Gastroesophageal sphincter (tissue), 4 donors: ENCODE results near the gene HLCS. TPM values are rescaled to one million over a fixed set of nuclear protein-coding genes. Genes with fewer than 3 reads are reported as not detected.

ENCODE experiments used
- ATAC-seq: fragments of 150-250 bp; one replicate; pipeline ENCODE4 v1.9.1; 2016; ENCODE audit warnings: mild to moderate bottlenecking, moderate library complexity
- H3K27ac ChIP-seq, 4 donors: fragments of 200-600 bp; sonication (generic) in 3 of 4; 1 replicate in 3 of 4; 2 replicates in 1 of 4; pipeline ENCODE4 v1.5.1; 2016 to 2019
- H3K27me3 ChIP-seq: fragments of 200-600 bp; sonication (generic); one replicate; pipeline ENCODE4 v1.5.1; 2019
- H3K36me3 ChIP-seq, 2 donors: fragments of 200-600 bp; sonication (generic); one replicate each; pipeline ENCODE4 v1.5.1; 2019; ENCODE audit warnings: control low read depth in 1 of 2
- H3K4me1 ChIP-seq, 3 donors: fragments of 200-600 bp; sonication (generic); 1 replicate in 2 of 3; 2 replicates in 1 of 3; pipeline ENCODE4 v1.5.1; 2016 to 2019; ENCODE audit warnings: control low read depth in 2 of 3
- H3K4me3 ChIP-seq, 2 donors: fragments of 200-600 bp; sonication (generic); one replicate each; pipeline ENCODE4 v1.5.1; 2019; ENCODE audit warnings: mild to moderate bottlenecking in 1 of 2, moderate library complexity in 1 of 2
- H3K9me3 ChIP-seq, 3 donors: fragments of 200-600 bp; sonication (generic); one replicate each; pipeline ENCODE4 v1.5.1; 2017 to 2019; ENCODE audit warnings: control low read depth in 2 of 3
- EP300 ChIP-seq: sonication (generic); formaldehyde crosslinking; IDR thresholded peaks from one replicate; pipeline ENCODE4 v1.6.1; 2017; ENCODE audit warnings: antibody characterized with exemption, mild to moderate bottlenecking
- POLR2A ChIP-seq, 2 donors: fragments of 450-650 bp; IDR thresholded peaks; one replicate each; pipeline ENCODE4 v1.6.1; 2017; ENCODE audit warnings: antibody characterized with exemption in 2 of 2, mild to moderate bottlenecking in 2 of 2, moderate library complexity in 1 of 2
- POLR2AphosphoS5 ChIP-seq: sonication (generic); formaldehyde crosslinking; IDR thresholded peaks from one replicate; pipeline ENCODE4 v1.6.1; 2017; ENCODE audit warnings: antibody characterized with exemption
- WGBS, 2 donors: methylation state at CpG; one replicate each; pipeline ENCODE4 v1.1.5; 2018; ENCODE audit warnings: low coverage in 1 of 2; 5-methylcytosine and 5-hydroxymethylcytosine counted together
- total RNA-seq, 4 donors: library from RNA; depleted of rRNA; stranded (reverse); fragments of >200 nt; gene quantifications; one replicate each; pipeline ENCODE4 v1.1.0, GENCODE V29; 2016
- TF ChIP-seq, protein P1 (sequence below), 4 experiments: fragments of 200-600 bp in 2 of 4; fragments of 450-650 bp in 2 of 4; sonication (generic) in 1 of 4; IDR thresholded peaks; one replicate each; pipeline ENCODE4 v1.5.1; 2017 to 2019; ENCODE audit warnings: antibody characterized with exemption in 4 of 4, mild to moderate bottlenecking in 2 of 4, moderate library complexity in 2 of 4

HLCS gene
- total RNA-seq, 4 donors from 2014 or later = 14.4 to 33.3 (median 24.9) TPM

DNA sequence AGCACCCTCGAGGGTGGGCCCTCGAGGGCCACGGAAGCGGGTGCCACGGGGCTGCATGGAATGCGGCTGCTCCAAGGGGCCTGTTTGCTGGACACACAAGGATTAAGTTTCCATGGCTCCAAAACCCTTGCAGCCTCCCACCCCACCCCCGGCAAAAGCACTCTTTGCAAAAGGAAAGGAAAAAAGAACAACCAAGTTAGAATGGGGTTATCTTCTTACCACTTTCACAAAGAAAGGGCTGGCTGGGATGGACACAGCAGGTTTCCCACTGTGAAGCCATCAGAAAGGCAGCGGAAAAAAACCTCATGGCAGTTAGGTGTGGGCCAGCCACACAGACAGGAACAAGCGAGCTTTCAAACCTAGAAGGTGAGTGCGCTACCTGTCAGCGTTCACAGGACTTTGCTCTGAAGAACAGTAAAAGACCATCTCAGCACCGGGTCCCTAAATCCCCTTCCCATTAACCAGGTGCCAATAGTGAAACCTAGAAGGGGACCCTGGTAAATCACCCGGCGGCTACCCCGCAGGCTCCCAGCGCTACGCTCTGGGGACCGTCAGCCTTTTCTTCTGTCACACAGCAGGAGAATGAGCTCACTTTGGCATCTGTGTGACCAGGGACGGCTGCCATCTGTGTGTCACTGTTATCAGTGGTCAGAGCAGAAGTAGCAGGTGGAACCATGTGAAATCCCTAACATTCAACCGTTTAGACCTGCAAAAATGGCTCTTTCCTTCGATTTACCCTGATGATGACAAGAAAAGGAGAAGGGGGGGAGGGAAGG, 174.6 kb downstream of the HLCS start:
- Histone ChIP-seq H3K4me1 (no peaks in the 10 kb centered on the region), H3K27ac (no peak overlapping the region), H3K36me3 (no peaks in the 10 kb centered on the region), H3K27me3 (no peaks in the 10 kb centered on the region), H3K4me3 (no peak overlapping the region), H3K9me3 (peaks cover 0 to 16% (median 0%) of the 10 kb centered on the region in 3 donors)
- no peak for ATAC-seq
- 63 to 84% methylated on average over 2 to 16 of the region's 21 CpGs for WGBS, 2 donors
- TF ChIP-seq POLR2A (IDR thresholded peaks at IDR 0.05) (no peak), EP300 (no peak), POLR2AphosphoS5 (no peak)
- TF ChIP-seq, protein P1, sequence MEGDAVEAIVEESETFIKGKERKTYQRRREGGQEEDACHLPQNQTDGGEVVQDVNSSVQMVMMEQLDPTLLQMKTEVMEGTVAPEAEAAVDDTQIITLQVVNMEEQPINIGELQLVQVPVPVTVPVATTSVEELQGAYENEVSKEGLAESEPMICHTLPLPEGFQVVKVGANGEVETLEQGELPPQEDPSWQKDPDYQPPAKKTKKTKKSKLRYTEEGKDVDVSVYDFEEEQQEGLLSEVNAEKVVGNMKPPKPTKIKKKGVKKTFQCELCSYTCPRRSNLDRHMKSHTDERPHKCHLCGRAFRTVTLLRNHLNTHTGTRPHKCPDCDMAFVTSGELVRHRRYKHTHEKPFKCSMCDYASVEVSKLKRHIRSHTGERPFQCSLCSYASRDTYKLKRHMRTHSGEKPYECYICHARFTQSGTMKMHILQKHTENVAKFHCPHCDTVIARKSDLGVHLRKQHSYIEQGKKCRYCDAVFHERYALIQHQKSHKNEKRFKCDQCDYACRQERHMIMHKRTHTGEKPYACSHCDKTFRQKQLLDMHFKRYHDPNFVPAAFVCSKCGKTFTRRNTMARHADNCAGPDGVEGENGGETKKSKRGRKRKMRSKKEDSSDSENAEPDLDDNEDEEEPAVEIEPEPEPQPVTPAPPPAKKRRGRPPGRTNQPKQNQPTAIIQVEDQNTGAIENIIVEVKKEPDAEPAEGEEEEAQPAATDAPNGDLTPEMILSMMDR (IDR thresholded peaks at IDR 0.05) = no peak

DNA sequence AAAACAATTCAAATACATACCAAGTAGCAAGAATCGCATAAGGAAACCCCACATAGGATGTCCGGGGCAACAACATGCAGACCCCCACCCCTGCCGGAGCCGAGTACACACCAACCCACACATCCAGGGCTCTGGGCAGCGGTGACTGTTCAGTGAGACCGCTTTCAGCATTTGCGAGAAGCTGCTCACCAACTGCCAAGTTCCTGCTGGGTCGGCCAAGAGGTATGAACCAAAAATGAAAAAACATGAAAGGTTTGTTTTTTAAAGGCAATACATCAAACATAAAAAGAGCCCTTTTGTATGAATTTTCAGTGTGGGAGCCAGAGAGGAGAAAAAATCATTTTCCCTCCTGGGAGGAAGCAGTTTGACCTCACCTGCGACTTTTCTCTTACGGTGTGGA, 175.3 kb downstream of the HLCS start:
- no peaks in the 10 kb centered on the region for H3K27me3 ChIP-seq
- no peak for TF ChIP-seq POLR2AphosphoS5
- TF ChIP-seq, protein P1 (IDR thresholded peaks at IDR 0.05) = no peak
- ATAC-seq = no peak
- 72 to 96% methylated on average over 5 to 9 of the region's 10 CpGs for WGBS, 2 donors
- no peak overlapping the region for H3K4me3 ChIP-seq
- H3K4me1 ChIP-seq = no peaks in the 10 kb centered on the region
- no peak overlapping the region for H3K27ac ChIP-seq
- no peaks in the 10 kb centered on the region for H3K36me3 ChIP-seq
- H3K9me3 ChIP-seq = peaks cover 0 to 9% (median 0%) of the 10 kb centered on the region in 3 donors

DNA sequence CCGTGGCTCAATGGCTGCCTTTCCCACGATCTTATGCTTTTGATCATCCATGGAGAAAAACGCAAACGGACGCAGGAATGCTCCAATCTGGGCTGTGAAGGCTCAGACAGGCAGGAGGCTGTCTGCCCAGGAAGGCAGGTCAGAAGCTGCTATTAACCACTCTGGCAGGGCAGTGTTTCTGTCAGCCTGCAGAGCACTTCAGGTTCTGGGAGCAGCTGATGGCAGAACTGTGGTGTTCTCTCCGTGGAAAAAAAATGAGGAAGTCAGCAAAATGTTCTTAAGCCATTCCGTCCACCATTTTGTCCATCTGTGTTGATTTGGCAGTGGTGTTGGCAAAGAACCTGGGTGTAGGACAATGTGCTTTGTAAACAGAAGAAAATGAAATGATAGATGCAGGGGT, 175.9 kb downstream of the HLCS start:
- H3K4me3 ChIP-seq = no peak overlapping the region
- H3K36me3 ChIP-seq = no peaks in the 10 kb centered on the region
- H3K4me1 ChIP-seq = no peaks in the 10 kb centered on the region
- ATAC-seq = no peak
- WGBS, 2 donors = 63 to 71% methylated on average over 4 to 6 of the region's 7 CpGs
- no peaks in the 10 kb centered on the region for H3K27me3 ChIP-seq
- peaks cover 0 to 3% (median 0%) of the 10 kb centered on the region in 3 donors for H3K9me3 ChIP-seq
- no peak overlapping the region for H3K27ac ChIP-seq
- no peak for TF ChIP-seq EP300
- no peak for TF ChIP-seq POLR2AphosphoS5
- TF ChIP-seq POLR2A (IDR thresholded peaks at IDR 0.05) = no peak
- TF ChIP-seq, protein P1 (IDR thresholded peaks at IDR 0.05) = no peak

DNA sequence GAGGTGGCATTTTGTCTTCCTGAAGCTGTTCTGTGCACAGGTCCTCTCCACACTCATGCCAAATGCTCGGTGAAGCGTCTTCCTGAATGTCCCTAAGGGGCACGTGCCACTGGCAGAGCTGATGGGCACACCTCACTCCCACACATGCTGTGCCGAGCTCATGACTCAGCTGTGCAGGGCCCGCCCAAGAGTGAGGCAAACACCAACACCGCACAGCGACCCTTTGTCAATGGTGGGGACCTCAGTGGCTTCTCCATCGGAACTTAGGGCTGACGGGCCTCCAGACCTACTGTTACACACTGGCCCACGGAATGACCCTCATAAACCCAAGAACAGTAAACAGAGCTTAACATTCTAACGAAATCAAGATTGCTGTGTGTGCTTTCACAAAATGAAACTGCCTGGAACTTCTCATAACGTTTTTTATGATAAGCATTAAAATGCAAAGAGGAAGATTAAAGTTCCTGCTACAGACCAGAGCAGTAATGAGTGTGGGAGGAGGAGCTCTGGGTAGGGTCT, 178.3 kb downstream of the HLCS start:
- Histone ChIP-seq H3K27ac (no peak overlapping the region), H3K9me3 (no peaks in the 10 kb centered on the region), H3K4me3 (no peak overlapping the region), H3K36me3 (no peaks in the 10 kb centered on the region), H3K4me1 (no peaks in the 10 kb centered on the region), H3K27me3 (no peaks in the 10 kb centered on the region)
- no peak for ATAC-seq
- WGBS, 2 donors = 16 to 84% methylated on average over 2 to 6 of the region's 12 CpGs
- TF ChIP-seq, protein P1 (IDR thresholded peaks at IDR 0.05) = no peak

DNA sequence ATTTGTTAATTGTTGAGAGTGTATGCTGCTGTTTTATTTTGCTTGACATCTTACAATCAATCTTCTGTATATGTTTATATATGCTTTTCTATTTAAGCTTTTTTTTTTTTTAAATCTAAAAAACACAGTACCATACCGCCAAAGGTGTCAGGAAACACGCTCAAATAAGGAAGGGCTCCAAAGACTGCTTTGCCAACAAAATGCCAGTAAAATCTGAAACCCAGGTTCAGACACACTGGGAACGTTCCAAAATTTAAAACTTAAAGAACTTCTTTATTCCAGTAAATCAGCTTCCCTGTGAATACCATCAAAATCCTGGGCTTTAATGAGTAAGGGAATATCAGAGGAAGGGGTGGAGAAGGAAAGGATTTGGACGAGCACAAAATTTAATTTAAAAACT, 180.3 kb downstream of the HLCS start:
- Histone ChIP-seq H3K4me3 (no peak overlapping the region), H3K4me1 (no peaks in the 10 kb centered on the region), H3K9me3 (no peaks in the 10 kb centered on the region), H3K36me3 (no peaks in the 10 kb centered on the region), H3K27me3 (no peaks in the 10 kb centered on the region), H3K27ac (no peak overlapping the region)
- TF ChIP-seq EP300 (no peak), POLR2A (IDR thresholded peaks at IDR 0.05) (no peak), POLR2AphosphoS5 (no peak)
- TF ChIP-seq, protein P1 (IDR thresholded peaks at IDR 0.05) = no peak
- 86 to 89% methylated on average over 4 of the region's 4 CpGs for WGBS, 2 donors
- no peak for ATAC-seq
